SU-DHL-6 (cell line): ENCODE data around the gene GPAT2.

Experiments used
- CTCF ChIP-seq: fragments of 200-600 bp; sonication (generic); IDR thresholded peaks from one replicate; pipeline ENCODE4 v1.5.1; 2017; ENCODE audit warnings: antibody characterized with exemption, mild to moderate bottlenecking, low read length, moderate library complexity; ENCODE audit not compliant: insufficient read depth, poor library complexity, severe bottlenecking
- EZH2phosphoT487 ChIP-seq: fragments of 200-600 bp; sonication (generic), shearing (Covaris generic); conservative IDR thresholded peaks from 2 replicates; pipeline ENCODE4 v1.6.1; 2018; ENCODE audit warnings: mild to moderate bottlenecking, antibody characterized with exemption, low read length, moderate library complexity, mixed read lengths

- TF ChIP-seq CTCF (no peak), EZH2phosphoT487 (no peak)
Observed at GRCh38 chr2:96081042-96081441, 46.3 kb upstream of the GPAT2 start.
